ENCODE data around the gene LAMA1. TPM values are rescaled to one million over a fixed set of nuclear protein-coding genes. Genes with fewer than 3 reads are reported as not detected.

The LAMA1 gene
- total and polyA plus RNA-seq, 8 donors = 0.31 to 1.7 (median 1.2) TPM; not detected in 5

GRCh38 chr18:7023063-7023580, 94.5 kb downstream of the LAMA1 start:
- Histone ChIP-seq H3K27ac (no peak overlapping the region), H3K27me3 (no peaks in the 10 kb centered on the region), H3K36me3 (no peaks in the 10 kb centered on the region), H3K4me3 (no peak overlapping the region), H3K4me1 (no peaks in the 10 kb centered on the region), H3K9me3 (no peaks in the 10 kb centered on the region)
- 89 to 92% (median 89%) methylated on average over 16 to 19 of the region's 19 CpGs for WGBS, 5 donors
- TF ChIP-seq EP300 (IDR thresholded peaks at IDR 0.05) (no peak), POLR2A (IDR thresholded peaks at IDR 0.05) (no peak), POLR2AphosphoS5 (IDR thresholded peaks at IDR 0.05) (no peak)
- TF ChIP-seq, protein P1, sequence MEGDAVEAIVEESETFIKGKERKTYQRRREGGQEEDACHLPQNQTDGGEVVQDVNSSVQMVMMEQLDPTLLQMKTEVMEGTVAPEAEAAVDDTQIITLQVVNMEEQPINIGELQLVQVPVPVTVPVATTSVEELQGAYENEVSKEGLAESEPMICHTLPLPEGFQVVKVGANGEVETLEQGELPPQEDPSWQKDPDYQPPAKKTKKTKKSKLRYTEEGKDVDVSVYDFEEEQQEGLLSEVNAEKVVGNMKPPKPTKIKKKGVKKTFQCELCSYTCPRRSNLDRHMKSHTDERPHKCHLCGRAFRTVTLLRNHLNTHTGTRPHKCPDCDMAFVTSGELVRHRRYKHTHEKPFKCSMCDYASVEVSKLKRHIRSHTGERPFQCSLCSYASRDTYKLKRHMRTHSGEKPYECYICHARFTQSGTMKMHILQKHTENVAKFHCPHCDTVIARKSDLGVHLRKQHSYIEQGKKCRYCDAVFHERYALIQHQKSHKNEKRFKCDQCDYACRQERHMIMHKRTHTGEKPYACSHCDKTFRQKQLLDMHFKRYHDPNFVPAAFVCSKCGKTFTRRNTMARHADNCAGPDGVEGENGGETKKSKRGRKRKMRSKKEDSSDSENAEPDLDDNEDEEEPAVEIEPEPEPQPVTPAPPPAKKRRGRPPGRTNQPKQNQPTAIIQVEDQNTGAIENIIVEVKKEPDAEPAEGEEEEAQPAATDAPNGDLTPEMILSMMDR (IDR thresholded peaks at IDR 0.05) = no peak
- DNase-seq = no peak
- intact Hi-C loops (cut with DNase I; ENCODE audit: low total_unique reads) = no loop called here

DNA sequence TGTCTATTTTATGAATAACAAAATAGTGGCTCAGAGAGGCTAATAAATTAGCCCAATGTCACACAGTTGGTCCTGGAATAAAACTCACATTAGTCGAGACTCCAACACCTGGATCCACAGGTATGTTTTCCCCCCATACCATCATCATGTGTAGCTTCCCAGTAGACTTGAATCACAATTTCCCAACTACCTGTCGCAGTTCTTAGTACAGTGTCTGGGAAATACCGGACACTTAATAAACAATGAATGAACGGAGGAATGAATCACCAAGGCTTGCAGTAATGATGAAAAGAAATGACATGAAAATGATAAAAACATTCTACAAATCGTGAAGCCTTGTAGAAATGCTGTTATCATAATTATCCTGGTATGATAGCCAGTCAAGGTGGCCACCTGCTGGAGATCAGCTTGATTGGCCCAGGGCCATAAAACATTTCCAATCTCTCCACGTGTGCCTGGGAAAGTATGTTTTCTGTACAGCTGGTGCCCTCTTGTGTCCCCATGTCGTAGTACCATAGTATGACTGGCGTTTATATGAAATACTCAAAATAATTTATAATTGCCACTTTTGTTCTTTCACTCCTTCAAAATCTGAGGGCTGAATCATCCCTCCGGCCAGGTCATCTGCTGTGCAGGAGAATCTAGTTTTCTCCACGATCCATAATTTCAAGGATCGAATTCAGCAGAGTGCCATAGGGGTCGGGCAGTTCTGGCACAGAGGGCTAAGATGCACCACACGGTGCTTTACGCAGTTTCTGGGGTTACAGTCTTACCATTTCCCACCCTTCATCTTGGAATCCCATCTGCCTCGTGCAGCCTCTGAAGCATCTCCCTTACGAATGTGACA, 95.4 kb downstream of the LAMA1 start:
- peak in 1 of 3 donors; percentile 27 for TF ChIP-seq POLR2AphosphoS5 (IDR thresholded peaks at IDR 0.05)
- TF ChIP-seq, protein P1 (IDR thresholded peaks at IDR 0.05) = peak in 5 of 7 experiments; percentile 24 to 80 (median 35)
- no peak for TF ChIP-seq EP300 (IDR thresholded peaks at IDR 0.05)
- peak; percentile 73 to 80 for DNase-seq
- H3K4me3 ChIP-seq = no peak overlapping the region
- H3K9me3 ChIP-seq = no peaks in the 10 kb centered on the region
- intact Hi-C loops (cut with DNase I; ENCODE audit: low total_unique reads) = no loop called here
- no peak overlapping the region for H3K27ac ChIP-seq
- no peaks in the 10 kb centered on the region for H3K36me3 ChIP-seq
- H3K4me1 ChIP-seq = no peaks in the 10 kb centered on the region
- 53 to 59% (median 55%) methylated on average over 16 of the region's 16 CpGs for WGBS, 5 donors
- H3K27me3 ChIP-seq = no peaks in the 10 kb centered on the region

- WGBS, 5 donors = 90 to 94% (median 92%) methylated on average over 13 of the region's 13 CpGs
Observed at GRCh38 chr18:7020995-7021777, 96.4 kb downstream of the LAMA1 start.

GRCh38 chr18:7017013-7017412, 100.6 kb downstream of the LAMA1 start:
- Histone ChIP-seq H3K36me3 (no peaks in the 10 kb centered on the region), H3K4me3 (no peak overlapping the region), H3K27me3 (no peaks in the 10 kb centered on the region), H3K4me1 (no peaks in the 10 kb centered on the region), H3K9me3 (no peaks in the 10 kb centered on the region), H3K27ac (no peak overlapping the region)
- DNase-seq = no peak
- TF ChIP-seq EP300 (IDR thresholded peaks at IDR 0.05) (no peak), POLR2AphosphoS5 (IDR thresholded peaks at IDR 0.05) (no peak), POLR2A (IDR thresholded peaks at IDR 0.05) (no peak)
- TF ChIP-seq, protein P1 (IDR thresholded peaks at IDR 0.05) = no peak
- 84 to 90% (median 86%) methylated on average over 5 of the region's 5 CpGs for WGBS, 5 donors
- intact Hi-C loops (cut with DNase I; ENCODE audit: low total_unique reads) = loop anchor here (5.0 kb wide), 1 partner anchor 100 kb away; no protein-coding TSS in a partner anchor

More at GRCh38 chr18:7020995-7021777, 96.4 kb downstream of the LAMA1 start:
- no peak overlapping the region for H3K27ac ChIP-seq
- intact Hi-C loops (cut with DNase I; ENCODE audit: low total_unique reads) = no loop called here
- no peak for DNase-seq
- no peaks in the 10 kb centered on the region for H3K9me3 ChIP-seq
- no peaks in the 10 kb centered on the region for H3K36me3 ChIP-seq
- H3K4me3 ChIP-seq = no peak overlapping the region
- no peaks in the 10 kb centered on the region for H3K27me3 ChIP-seq
- TF ChIP-seq, protein P1 (IDR thresholded peaks at IDR 0.05) = no peak
- no peak for TF ChIP-seq POLR2A (IDR thresholded peaks at IDR 0.05)
- TF ChIP-seq POLR2AphosphoS5 (IDR thresholded peaks at IDR 0.05) = no peak
- TF ChIP-seq EP300 (IDR thresholded peaks at IDR 0.05) = no peak
- H3K4me1 ChIP-seq = no peaks in the 10 kb centered on the region
